ENCODE data around the gene NAT9.

The NAT9 gene

DNA sequence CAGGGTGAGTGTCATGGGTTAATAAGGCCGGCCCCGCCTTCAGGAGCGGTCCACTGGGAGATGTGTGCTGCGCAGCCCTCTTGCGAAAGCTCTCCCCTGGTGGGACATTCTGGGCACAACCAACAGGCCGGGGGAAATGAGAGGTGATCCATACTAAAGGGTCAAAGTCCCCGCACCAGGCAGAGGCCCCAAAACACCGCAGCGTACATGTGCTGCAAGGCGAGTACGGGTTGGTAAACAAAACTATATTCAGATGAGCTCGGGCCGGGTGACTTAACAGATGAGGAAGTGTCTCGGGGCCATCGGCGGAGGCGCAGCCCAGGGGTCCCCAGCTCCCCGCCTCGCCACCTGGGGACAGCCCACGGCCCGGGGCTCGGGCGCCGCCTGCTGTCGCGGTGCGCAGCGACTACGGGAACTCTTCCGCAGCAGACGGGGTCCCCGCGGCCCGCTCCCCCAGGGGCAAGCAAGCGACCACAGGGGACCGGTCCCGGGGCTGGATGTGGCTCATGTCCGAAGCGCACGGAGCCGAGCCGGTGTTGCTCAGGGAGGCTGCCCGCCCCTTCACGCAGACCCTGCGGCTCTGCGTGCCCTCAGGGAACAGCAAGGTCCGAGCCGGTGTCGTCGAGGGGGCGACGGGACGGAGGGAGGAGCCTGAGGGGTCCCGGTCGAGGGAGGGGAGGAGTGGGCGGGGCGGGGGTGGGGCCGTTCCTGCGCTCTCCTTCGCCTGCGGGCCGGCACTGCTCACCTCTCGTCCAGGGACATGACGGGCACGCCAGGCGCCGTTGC, 39.4 kb downstream of the NAT9 start, which contains the start of gene RAB37:
Gene RAB37 (plus strand): TSS at position 744 of the 786 bp plus-strand sequence. CDS start 17 bp downstream, at position 761.
- ATAC-seq, result peak; percentile 51
- TF ChIP-seq ZNF70 (CRISPR knock-in tag; IDR thresholded peaks at IDR 0.05), result no peak
- TF ChIP-seq, protein P1, sequence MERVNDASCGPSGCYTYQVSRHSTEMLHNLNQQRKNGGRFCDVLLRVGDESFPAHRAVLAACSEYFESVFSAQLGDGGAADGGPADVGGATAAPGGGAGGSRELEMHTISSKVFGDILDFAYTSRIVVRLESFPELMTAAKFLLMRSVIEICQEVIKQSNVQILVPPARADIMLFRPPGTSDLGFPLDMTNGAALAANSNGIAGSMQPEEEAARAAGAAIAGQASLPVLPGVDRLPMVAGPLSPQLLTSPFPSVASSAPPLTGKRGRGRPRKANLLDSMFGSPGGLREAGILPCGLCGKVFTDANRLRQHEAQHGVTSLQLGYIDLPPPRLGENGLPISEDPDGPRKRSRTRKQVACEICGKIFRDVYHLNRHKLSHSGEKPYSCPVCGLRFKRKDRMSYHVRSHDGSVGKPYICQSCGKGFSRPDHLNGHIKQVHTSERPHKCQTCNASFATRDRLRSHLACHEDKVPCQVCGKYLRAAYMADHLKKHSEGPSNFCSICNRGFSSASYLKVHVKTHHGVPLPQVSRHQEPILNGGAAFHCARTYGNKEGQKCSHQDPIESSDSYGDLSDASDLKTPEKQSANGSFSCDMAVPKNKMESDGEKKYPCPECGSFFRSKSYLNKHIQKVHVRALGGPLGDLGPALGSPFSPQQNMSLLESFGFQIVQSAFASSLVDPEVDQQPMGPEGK (CRISPR knock-in tag; IDR thresholded peaks at IDR 0.05; ENCODE audit: borderline replicate concordance), result no peak
- TF ChIP-seq CSDC2 (CRISPR knock-in tag; IDR thresholded peaks at IDR 0.05), result no peak
- TF ChIP-seq ARNTL (CRISPR knock-in tag; IDR thresholded peaks at IDR 0.05; ENCODE audit: borderline replicate concordance, low read depth), result no peak
- TF ChIP-seq ZNF8 (CRISPR knock-in tag; IDR thresholded peaks at IDR 0.05), result no peak
- TF ChIP-seq ESRRG (CRISPR knock-in tag; IDR thresholded peaks at IDR 0.05), result no peak
- TF ChIP-seq TCF4 (CRISPR knock-in tag; IDR thresholded peaks at IDR 0.05; ENCODE audit: borderline replicate concordance), result no peak
- TF ChIP-seq, protein P2, sequence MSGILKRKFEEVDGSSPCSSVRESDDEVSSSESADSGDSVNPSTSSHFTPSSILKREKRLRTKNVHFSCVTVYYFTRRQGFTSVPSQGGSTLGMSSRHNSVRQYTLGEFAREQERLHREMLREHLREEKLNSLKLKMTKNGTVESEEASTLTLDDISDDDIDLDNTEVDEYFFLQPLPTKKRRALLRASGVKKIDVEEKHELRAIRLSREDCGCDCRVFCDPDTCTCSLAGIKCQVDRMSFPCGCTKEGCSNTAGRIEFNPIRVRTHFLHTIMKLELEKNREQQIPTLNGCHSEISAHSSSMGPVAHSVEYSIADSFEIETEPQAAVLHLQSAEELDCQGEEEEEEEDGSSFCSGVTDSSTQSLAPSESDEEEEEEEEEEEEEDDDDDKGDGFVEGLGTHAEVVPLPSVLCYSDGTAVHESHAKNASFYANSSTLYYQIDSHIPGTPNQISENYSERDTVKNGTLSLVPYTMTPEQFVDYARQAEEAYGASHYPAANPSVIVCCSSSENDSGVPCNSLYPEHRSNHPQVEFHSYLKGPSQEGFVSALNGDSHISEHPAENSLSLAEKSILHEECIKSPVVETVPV (CRISPR knock-in tag; IDR thresholded peaks at IDR 0.05), result no peak
- TF ChIP-seq ISL1 (CRISPR knock-in tag; IDR thresholded peaks at IDR 0.05), result no peak
- no peak for TF ChIP-seq GLIS3 (CRISPR knock-in tag; IDR thresholded peaks at IDR 0.05)
- no peak for TF ChIP-seq TOX (CRISPR knock-in tag; IDR thresholded peaks at IDR 0.05; ENCODE audit: borderline replicate concordance)
- no peak for TF ChIP-seq RARB (CRISPR knock-in tag; IDR thresholded peaks at IDR 0.05)
- TF ChIP-seq BACH2 (CRISPR knock-in tag; IDR thresholded peaks at IDR 0.05; ENCODE audit: borderline replicate concordance), result no peak
- no peak for TF ChIP-seq ZFP30 (CRISPR knock-in tag; IDR thresholded peaks at IDR 0.05)
- TF ChIP-seq, protein P3, sequence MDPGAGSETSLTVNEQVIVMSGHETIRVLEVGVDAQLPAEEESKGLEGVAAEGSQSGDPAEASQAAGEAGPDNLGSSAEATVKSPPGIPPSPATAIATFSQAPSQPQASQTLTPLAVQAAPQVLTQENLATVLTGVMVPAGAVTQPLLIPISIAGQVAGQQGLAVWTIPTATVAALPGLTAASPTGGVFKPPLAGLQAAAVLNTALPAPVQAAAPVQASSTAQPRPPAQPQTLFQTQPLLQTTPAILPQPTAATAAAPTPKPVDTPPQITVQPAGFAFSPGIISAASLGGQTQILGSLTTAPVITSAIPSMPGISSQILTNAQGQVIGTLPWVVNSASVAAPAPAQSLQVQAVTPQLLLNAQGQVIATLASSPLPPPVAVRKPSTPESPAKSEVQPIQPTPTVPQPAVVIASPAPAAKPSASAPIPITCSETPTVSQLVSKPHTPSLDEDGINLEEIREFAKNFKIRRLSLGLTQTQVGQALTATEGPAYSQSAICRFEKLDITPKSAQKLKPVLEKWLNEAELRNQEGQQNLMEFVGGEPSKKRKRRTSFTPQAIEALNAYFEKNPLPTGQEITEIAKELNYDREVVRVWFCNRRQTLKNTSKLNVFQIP (CRISPR knock-in tag; IDR thresholded peaks at IDR 0.05; ENCODE audit: borderline replicate concordance, low read depth), result no peak
- no peak for TF ChIP-seq PPARA (CRISPR knock-in tag; IDR thresholded peaks at IDR 0.05; ENCODE audit: borderline replicate concordance)
- TF ChIP-seq, protein P4, sequence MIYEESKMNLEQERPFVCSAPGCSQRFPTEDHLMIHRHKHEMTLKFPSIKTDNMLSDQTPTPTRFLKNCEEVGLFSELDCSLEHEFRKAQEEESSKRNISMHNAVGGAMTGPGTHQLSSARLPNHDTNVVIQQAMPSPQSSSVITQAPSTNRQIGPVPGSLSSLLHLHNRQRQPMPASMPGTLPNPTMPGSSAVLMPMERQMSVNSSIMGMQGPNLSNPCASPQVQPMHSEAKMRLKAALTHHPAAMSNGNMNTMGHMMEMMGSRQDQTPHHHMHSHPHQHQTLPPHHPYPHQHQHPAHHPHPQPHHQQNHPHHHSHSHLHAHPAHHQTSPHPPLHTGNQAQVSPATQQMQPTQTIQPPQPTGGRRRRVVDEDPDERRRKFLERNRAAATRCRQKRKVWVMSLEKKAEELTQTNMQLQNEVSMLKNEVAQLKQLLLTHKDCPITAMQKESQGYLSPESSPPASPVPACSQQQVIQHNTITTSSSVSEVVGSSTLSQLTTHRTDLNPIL (CRISPR knock-in tag; IDR thresholded peaks at IDR 0.05; ENCODE audit: low read depth), result no peak

DNA sequence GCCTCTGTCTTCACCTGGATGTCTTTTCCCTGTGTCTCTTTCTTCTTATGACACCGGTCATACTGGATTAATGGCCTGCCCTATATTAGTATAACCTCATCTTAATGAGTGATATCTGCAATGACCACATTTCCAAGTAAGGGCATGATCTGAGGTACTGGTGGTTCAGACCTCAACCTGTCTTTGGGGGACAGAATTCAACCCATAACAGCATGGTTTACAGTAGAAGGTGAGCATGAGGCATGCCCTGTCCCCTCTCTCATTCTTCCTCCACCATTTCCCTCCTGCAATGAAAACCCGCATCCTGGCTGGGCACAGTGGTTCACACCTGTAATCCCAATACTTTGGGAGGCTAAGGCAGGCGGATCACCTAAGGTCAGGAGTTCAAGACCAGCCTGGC, 41.9 kb downstream of the NAT9 start:
- no peak for ATAC-seq
- TF ChIP-seq, protein P2 (CRISPR knock-in tag; IDR thresholded peaks at IDR 0.05), result no peak
- TF ChIP-seq OSR1 (CRISPR knock-in tag; IDR thresholded peaks at IDR 0.05), result no peak
- no peak for TF ChIP-seq BACH2 (CRISPR knock-in tag; IDR thresholded peaks at IDR 0.05; ENCODE audit: borderline replicate concordance)
- TF ChIP-seq, protein P3 (CRISPR knock-in tag; IDR thresholded peaks at IDR 0.05; ENCODE audit: borderline replicate concordance, low read depth), result no peak
- TF ChIP-seq RARB (CRISPR knock-in tag; IDR thresholded peaks at IDR 0.05), result no peak
- no peak for TF ChIP-seq CSDC2 (CRISPR knock-in tag; IDR thresholded peaks at IDR 0.05)
- TF ChIP-seq, protein P5, sequence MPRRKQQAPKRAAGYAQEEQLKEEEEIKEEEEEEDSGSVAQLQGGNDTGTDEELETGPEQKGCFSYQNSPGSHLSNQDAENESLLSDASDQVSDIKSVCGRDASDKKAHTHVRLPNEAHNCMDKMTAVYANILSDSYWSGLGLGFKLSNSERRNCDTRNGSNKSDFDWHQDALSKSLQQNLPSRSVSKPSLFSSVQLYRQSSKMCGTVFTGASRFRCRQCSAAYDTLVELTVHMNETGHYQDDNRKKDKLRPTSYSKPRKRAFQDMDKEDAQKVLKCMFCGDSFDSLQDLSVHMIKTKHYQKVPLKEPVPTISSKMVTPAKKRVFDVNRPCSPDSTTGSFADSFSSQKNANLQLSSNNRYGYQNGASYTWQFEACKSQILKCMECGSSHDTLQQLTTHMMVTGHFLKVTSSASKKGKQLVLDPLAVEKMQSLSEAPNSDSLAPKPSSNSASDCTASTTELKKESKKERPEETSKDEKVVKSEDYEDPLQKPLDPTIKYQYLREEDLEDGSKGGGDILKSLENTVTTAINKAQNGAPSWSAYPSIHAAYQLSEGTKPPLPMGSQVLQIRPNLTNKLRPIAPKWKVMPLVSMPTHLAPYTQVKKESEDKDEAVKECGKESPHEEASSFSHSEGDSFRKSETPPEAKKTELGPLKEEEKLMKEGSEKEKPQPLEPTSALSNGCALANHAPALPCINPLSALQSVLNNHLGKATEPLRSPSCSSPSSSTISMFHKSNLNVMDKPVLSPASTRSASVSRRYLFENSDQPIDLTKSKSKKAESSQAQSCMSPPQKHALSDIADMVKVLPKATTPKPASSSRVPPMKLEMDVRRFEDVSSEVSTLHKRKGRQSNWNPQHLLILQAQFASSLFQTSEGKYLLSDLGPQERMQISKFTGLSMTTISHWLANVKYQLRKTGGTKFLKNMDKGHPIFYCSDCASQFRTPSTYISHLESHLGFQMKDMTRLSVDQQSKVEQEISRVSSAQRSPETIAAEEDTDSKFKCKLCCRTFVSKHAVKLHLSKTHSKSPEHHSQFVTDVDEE (CRISPR knock-in tag; IDR thresholded peaks at IDR 0.05), result no peak
- TF ChIP-seq SNAI2 (CRISPR knock-in tag; IDR thresholded peaks at IDR 0.05), result no peak
- TF ChIP-seq ESRRG (CRISPR knock-in tag; IDR thresholded peaks at IDR 0.05), result no peak
- no peak for TF ChIP-seq ISL1 (CRISPR knock-in tag; IDR thresholded peaks at IDR 0.05)
- TF ChIP-seq GLIS3 (CRISPR knock-in tag; IDR thresholded peaks at IDR 0.05), result no peak
- TF ChIP-seq, protein P4 (CRISPR knock-in tag; IDR thresholded peaks at IDR 0.05; ENCODE audit: low read depth), result no peak
- TF ChIP-seq, protein P1 (CRISPR knock-in tag; IDR thresholded peaks at IDR 0.05; ENCODE audit: borderline replicate concordance), result no peak
- TF ChIP-seq ZFP3 (CRISPR knock-in tag; IDR thresholded peaks at IDR 0.05), result no peak
- no peak for TF ChIP-seq TOX (CRISPR knock-in tag; IDR thresholded peaks at IDR 0.05; ENCODE audit: borderline replicate concordance)
